Liver (tissue), 9 donors: ENCODE measurements around the gene DNAJB6. TPM values are rescaled to one million over a fixed set of nuclear protein-coding genes. Genes with fewer than 3 reads are reported as not detected.
"Not testable (repeated sequence)": the region's sequence is repeated elsewhere in the genome, so short reads cannot be mapped to it uniquely, and the experiment has no call there.

ENCODE experiments used
- DNase-seq: peaks from one replicate; pipeline ENCODE4 v3.0.0-alpha.2; 2017; ENCODE audit warnings: low spot score
- H3K27ac ChIP-seq, 2 donors: one replicate each; pipeline ENCODE4 v1.7.0; 2013; ENCODE audit warnings: inconsistent platforms in 2 of 2, low read length in 2 of 2, control low read depth in 1 of 2, low read depth in 1 of 2, mild to moderate bottlenecking in 1 of 2
- H3K27me3 ChIP-seq, 4 donors: one replicate each; pipeline versions ENCODE4 v1.6.1 to v1.7.0; 2013; ENCODE audit warnings: low read length in 3 of 4, inconsistent platforms in 1 of 4, mild to moderate bottlenecking in 1 of 4, moderate library complexity in 1 of 4; ENCODE audit not compliant: control insufficient read depth in 4 of 4, insufficient read depth in 4 of 4
- H3K36me3 ChIP-seq, 4 donors: one replicate each; pipeline versions ENCODE4 v1.6.1 to v1.7.0; 2013; ENCODE audit warnings: low read length in 3 of 4, mild to moderate bottlenecking in 3 of 4, low read depth in 1 of 4, moderate library complexity in 1 of 4; ENCODE audit not compliant: control insufficient read depth in 4 of 4, insufficient read depth in 3 of 4
- H3K4me1 ChIP-seq, 4 donors: one replicate each; pipeline versions ENCODE4 v1.6.1 to v1.7.0; 2013; ENCODE audit warnings: low read length in 3 of 4, mild to moderate bottlenecking in 3 of 4, moderate library complexity in 1 of 4; ENCODE audit not compliant: control insufficient read depth in 4 of 4, insufficient read depth in 4 of 4
- H3K4me3 ChIP-seq, 3 donors: one replicate each; pipeline versions ENCODE4 v1.6.1 to v1.7.0; 2013; ENCODE audit warnings: low read length in 3 of 3, control low read depth in 1 of 3, low read depth in 1 of 3, mild to moderate bottlenecking in 1 of 3
- H3K9ac ChIP-seq, 2 donors: one replicate each; pipeline ENCODE4 v1.7.0; 2013; ENCODE audit warnings: low read length in 2 of 2, mild to moderate bottlenecking in 2 of 2, moderate library complexity in 2 of 2, control low read depth in 1 of 2, low read depth in 1 of 2
- H3K9me3 ChIP-seq, 4 donors: one replicate each; pipeline versions ENCODE4 v1.6.1 to v1.7.0; 2013; ENCODE audit warnings: low read length in 3 of 4; ENCODE audit not compliant: control insufficient read depth in 4 of 4
- EGR1 ChIP-seq, 2 donors: IDR thresholded peaks; 2 replicates each; pipeline ENCODE4 v1.6.1; 2016 to 2018; ENCODE audit warnings: antibody characterized with exemption in 2 of 2, low read depth in 2 of 2
- FOXA2 ChIP-seq: IDR thresholded peaks from 2 replicates; pipeline ENCODE4 v1.6.1; 2016; ENCODE audit warnings: antibody characterized with exemption
- HNF4A ChIP-seq, 2 donors: conservative IDR thresholded peaks; 2 replicates each; pipeline ENCODE4 v1.6.1; 2016; ENCODE audit warnings: antibody characterized with exemption in 2 of 2, mild to moderate bottlenecking in 2 of 2
- HNF4G ChIP-seq: IDR thresholded peaks from 2 replicates; pipeline ENCODE4 v1.6.1; 2016; ENCODE audit warnings: antibody characterized with exemption
- RAD21 ChIP-seq, 2 donors: IDR thresholded peaks; 2 replicates each; pipeline ENCODE4 v1.6.1; 2016; ENCODE audit warnings: antibody characterized with exemption in 2 of 2, mild to moderate bottlenecking in 2 of 2
- TAF1 ChIP-seq: conservative IDR thresholded peaks from 2 replicates; pipeline ENCODE4 v1.6.1; 2016; ENCODE audit warnings: antibody characterized with exemption, mild to moderate bottlenecking
- WGBS: extraction: QIAGEN DNeasy Blood & Tissue Kit; methylation state at CpG from one replicate; pipeline ENCODE4 v1.1.7; 2013; 5-methylcytosine and 5-hydroxymethylcytosine counted together
- polyA plus RNA-seq, 2 donors: library from polyadenylated mRNA; stranded (reverse) in 1 of 2; unstranded in 1 of 2; fragments of 200-250 nt in 1 of 2; fragments of >200 nt in 1 of 2; fragmentation: Nextera tagmentation in 1 of 2; extraction: Ambion mirVana in 1 of 2; gene quantifications; one replicate each; pipeline versions ENCODE4 v1.2.1 to v1.2.3, GENCODE V29; 2013 to 2015
- total RNA-seq, 2 donors: library from RNA; depleted of rRNA; stranded (reverse); fragments of >200 nt; gene quantifications; one replicate each; pipeline ENCODE4 v1.2.3, GENCODE V29; 2014
- TF ChIP-seq, protein P1 (sequence below): IDR thresholded peaks from 2 replicates; pipeline ENCODE4 v1.6.1; 2016; ENCODE audit warnings: antibody characterized with exemption, mild to moderate bottlenecking
- TF ChIP-seq, protein P2 (sequence below): IDR thresholded peaks from 2 replicates; pipeline ENCODE4 v1.6.1; 2016; ENCODE audit warnings: antibody characterized with exemption
- donor health status: healthy.
- donor health status: healthy.
- donor health status: healthy.
- donor health status: healthy.
- donor health status: healthy.

Gene DNAJB6
- total and polyA plus RNA-seq, 4 donors = 26.5 to 46.6 (median 42.4) TPM

- Histone ChIP-seq H3K9ac (no peak overlapping the region), H3K4me1 (peaks cover 0 to 2% (median 0%) of the 10 kb centered on the region in 4 donors), H3K27me3 (no peaks in the 10 kb centered on the region), H3K9me3 (no peaks in the 10 kb centered on the region), H3K27ac (no peak overlapping the region), H3K4me3 (no peak overlapping the region), H3K36me3 (no peaks in the 10 kb centered on the region)
- no peak for DNase-seq
- 79% methylated on average over 4 of the region's 4 CpGs for WGBS
- TF ChIP-seq HNF4G = no peak
- no peak for TF ChIP-seq TAF1
- no peak for TF ChIP-seq HNF4A (conservative IDR thresholded peaks at IDR 0.05)
- TF ChIP-seq, protein P1, sequence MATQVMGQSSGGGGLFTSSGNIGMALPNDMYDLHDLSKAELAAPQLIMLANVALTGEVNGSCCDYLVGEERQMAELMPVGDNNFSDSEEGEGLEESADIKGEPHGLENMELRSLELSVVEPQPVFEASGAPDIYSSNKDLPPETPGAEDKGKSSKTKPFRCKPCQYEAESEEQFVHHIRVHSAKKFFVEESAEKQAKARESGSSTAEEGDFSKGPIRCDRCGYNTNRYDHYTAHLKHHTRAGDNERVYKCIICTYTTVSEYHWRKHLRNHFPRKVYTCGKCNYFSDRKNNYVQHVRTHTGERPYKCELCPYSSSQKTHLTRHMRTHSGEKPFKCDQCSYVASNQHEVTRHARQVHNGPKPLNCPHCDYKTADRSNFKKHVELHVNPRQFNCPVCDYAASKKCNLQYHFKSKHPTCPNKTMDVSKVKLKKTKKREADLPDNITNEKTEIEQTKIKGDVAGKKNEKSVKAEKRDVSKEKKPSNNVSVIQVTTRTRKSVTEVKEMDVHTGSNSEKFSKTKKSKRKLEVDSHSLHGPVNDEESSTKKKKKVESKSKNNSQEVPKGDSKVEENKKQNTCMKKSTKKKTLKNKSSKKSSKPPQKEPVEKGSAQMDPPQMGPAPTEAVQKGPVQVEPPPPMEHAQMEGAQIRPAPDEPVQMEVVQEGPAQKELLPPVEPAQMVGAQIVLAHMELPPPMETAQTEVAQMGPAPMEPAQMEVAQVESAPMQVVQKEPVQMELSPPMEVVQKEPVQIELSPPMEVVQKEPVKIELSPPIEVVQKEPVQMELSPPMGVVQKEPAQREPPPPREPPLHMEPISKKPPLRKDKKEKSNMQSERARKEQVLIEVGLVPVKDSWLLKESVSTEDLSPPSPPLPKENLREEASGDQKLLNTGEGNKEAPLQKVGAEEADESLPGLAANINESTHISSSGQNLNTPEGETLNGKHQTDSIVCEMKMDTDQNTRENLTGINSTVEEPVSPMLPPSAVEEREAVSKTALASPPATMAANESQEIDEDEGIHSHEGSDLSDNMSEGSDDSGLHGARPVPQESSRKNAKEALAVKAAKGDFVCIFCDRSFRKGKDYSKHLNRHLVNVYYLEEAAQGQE = no peak
- no peak for TF ChIP-seq EGR1 (IDR thresholded peaks at IDR 0.05; ENCODE audit: low read depth in 2 of 2)
- no peak for TF ChIP-seq RAD21 (IDR thresholded peaks at IDR 0.05)
These were observed 13.4 kb upstream of the DNAJB6 start for GRCh38 chr7:157323401-157323800.

DNA sequence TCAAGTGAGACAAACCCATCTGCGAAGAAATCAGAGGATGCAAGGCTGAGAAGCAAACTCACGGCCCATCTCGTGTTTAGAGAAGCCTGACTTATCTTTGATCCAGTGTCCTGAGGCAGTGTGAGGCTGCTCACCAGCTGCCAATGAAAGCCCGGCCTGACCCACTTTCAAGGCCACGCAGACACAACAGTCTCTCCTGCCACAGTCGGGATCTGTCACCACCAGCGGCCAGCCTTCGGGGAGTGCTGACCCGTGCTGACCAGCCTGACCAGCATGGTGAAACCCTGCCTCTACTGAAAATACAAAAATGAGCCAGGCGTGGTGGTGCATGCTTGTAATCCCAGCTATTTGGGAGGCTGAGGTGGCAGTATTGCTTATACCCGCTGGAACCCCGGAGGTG lies 7.4 kb upstream of the DNAJB6 start:
- no peak overlapping the region for H3K27ac ChIP-seq
- no peaks in the 10 kb centered on the region for H3K9me3 ChIP-seq
- no peak overlapping the region for H3K9ac ChIP-seq
- TF ChIP-seq FOXA2 = no peak
- TF ChIP-seq, protein P2, sequence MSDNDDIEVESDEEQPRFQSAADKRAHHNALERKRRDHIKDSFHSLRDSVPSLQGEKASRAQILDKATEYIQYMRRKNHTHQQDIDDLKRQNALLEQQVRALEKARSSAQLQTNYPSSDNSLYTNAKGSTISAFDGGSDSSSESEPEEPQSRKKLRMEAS = no peak
- 78% methylated on average over 12 of the region's 12 CpGs for WGBS
- no peaks in the 10 kb centered on the region for H3K27me3 ChIP-seq
- H3K4me1 ChIP-seq = no peaks in the 10 kb centered on the region
- H3K36me3 ChIP-seq = no peaks in the 10 kb centered on the region
- no peak for DNase-seq
- H3K4me3 ChIP-seq = no peak overlapping the region

GRCh38 chr7:157330567-157330966 lies 6.2 kb upstream of the DNAJB6 start:
- WGBS = 68% methylated on average over 10 of the region's 10 CpGs
- not testable (repeated sequence) for H3K27me3 ChIP-seq, H3K9me3 ChIP-seq, H3K36me3 ChIP-seq, H3K4me3 ChIP-seq, DNase-seq, H3K9ac ChIP-seq, H3K27ac ChIP-seq, H3K4me1 ChIP-seq

- H3K27me3 ChIP-seq, H3K9ac ChIP-seq, H3K36me3 ChIP-seq, DNase-seq, H3K27ac ChIP-seq, H3K9me3 ChIP-seq, H3K4me3 ChIP-seq, H3K4me1 ChIP-seq: not testable (repeated sequence)
- WGBS = 73% methylated on average over 7 of the region's 7 CpGs
These were observed 5.8 kb upstream of the DNAJB6 start for GRCh38 chr7:157331049-157331448.
